NCI-H146 treated with DMSO at 0.1 percent for 48 hours (cell line): ENCODE results near the gene LPO.

Experiments used
- DNase-seq: peaks from one replicate; lab custom pipeline; 2025; ENCODE audit not compliant: unreplicated experiment; lab: John Stamatoyannopoulos, UW

The LPO gene

GRCh38 chr17:58228679-58229078 lies 9.7 kb upstream of the LPO start:
- no peak for DNase-seq

GRCh38 chr17:58229384-58229783 lies 9.0 kb upstream of the LPO start:
- DNase-seq, result no peak

- no peak for DNase-seq
Observed at GRCh38 chr17:58229881-58230280, 8.5 kb upstream of the LPO start.

GRCh38 chr17:58231641-58232040 lies 6.7 kb upstream of the LPO start:
- DNase-seq, result no peak

GRCh38 chr17:58232707-58233156 lies 5.7 kb upstream of the LPO start:
- no peak for DNase-seq

- DNase-seq, result no peak
Observed at GRCh38 chr17:58233543-58233942, 4.8 kb upstream of the LPO start.

- no peak for DNase-seq
Observed at GRCh38 chr17:58234512-58234911, 3.9 kb upstream of the LPO start.

GRCh38 chr17:58235821-58236220 lies 2.6 kb upstream of the LPO start:
- DNase-seq, result no peak

- DNase-seq, result no peak
Observed at GRCh38 chr17:58236394-58236793, 2.0 kb upstream of the LPO start.

GRCh38 chr17:58239987-58240386 lies 1.6 kb downstream of the LPO start:
- DNase-seq, result no peak

GRCh38 chr17:58242171-58242784 lies 3.9 kb downstream of the LPO start:
- DNase-seq, result no peak

GRCh38 chr17:58244963-58245362 lies 6.6 kb downstream of the LPO start:
- DNase-seq, result no peak

GRCh38 chr17:58245428-58246103 lies 7.2 kb downstream of the LPO start:
- no peak for DNase-seq

GRCh38 chr17:58246104-58246740 lies 7.8 kb downstream of the LPO start:
- DNase-seq, result no peak

GRCh38 chr17:58246781-58247180 lies 8.4 kb downstream of the LPO start:
- no peak for DNase-seq

GRCh38 chr17:58247511-58248363 lies 9.4 kb downstream of the LPO start:
- no peak for DNase-seq

- DNase-seq, result no peak
Observed at GRCh38 chr17:58248955-58249269, 10.5 kb downstream of the LPO start.

GRCh38 chr17:58249270-58250133 lies 11.1 kb downstream of the LPO start:
- peak; percentile 40 for DNase-seq

GRCh38 chr17:58250344-58251011 lies 12.1 kb downstream of the LPO start:
- DNase-seq, result no peak

- no peak for DNase-seq
Observed at GRCh38 chr17:58252141-58252540, 13.8 kb downstream of the LPO start.
